Measurements from ENCODE around the gene EPN1.

EPN1 gene

DNA sequence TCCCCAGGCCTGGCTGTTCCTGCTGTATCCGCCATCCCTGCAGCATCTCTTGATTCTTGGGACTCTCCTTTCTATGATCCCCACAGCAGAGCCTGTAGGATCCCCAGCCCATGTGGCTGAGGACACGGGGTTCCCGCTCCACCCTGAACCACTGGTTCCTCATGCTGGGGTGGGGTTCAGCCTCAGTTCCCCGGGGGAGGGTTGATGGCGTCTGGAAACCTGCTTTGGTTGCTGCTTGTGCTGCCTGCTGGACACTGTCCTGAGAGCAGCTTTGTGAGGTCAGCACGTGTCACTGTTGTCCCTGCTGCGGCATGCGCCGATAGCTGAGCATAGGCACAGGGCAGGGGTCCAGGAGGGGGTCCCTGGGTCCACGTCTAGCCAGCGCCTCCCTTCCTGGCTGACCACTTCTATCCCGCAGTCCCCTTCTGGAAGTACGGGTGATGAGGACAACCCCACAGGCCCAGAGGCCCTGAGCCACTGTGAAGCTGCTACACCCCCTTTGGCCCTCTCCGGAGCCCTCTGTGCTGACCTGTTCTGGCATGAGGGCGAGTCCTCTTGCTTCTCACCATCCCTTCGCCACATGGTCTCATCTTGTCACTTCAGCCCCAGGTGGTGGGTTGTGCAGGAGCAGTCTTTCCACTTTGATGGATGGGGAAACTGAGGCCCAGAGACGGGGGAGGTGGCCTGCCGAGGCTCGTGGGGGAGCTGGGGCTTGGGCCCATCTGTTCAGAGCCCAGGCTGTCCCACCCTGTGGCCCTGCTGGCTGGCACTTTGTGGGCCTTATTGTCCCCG, 5.5 kb downstream of the EPN1 start:
- FAIRE-seq, result no peak

DNA sequence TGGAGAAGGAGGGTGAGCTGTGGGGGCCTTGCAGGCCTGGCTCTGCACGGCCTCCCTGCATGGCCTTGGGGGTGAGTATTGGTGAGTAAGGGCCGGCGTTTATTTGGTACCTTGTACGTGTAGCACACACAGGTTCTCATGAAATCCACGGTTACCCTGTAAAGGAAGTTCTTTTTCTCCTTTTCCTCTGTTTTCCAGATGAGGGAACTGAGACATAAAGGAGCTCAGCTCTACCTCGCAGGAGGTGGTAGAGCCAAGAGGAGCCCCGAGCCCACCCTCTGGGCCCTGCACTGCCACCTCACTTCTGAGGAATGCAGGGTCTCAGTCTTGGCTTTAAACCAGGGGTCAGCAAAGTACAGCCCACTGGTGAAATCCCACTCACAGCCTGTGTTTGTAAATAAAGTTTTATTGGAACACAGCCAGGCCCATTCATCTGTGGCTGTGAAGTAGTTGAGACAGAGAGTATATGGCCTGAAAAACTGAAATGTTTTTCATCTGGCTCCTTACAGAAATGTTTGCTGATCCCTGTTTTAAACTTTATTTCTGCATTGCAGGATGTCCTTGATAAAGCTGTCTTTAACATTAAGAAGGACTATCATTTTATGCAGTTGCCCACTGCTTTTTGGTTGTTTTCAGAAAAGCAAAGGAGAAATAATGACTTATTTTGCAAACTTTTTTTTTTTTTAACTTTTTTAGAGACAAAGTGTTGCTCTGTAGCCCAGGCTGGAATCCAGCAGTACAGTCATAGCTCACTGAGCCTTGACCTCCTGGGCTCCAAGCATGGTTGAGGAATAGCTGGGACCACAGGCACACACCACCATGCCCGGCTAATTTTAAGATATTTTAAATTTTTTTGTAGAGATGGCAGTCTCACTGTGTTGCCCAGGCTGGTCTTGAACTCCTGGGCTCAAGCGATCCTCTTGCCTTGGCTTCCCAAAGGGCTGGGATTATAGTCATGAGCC, 6.4 kb downstream of the EPN1 start:
- no peak for FAIRE-seq

DNA sequence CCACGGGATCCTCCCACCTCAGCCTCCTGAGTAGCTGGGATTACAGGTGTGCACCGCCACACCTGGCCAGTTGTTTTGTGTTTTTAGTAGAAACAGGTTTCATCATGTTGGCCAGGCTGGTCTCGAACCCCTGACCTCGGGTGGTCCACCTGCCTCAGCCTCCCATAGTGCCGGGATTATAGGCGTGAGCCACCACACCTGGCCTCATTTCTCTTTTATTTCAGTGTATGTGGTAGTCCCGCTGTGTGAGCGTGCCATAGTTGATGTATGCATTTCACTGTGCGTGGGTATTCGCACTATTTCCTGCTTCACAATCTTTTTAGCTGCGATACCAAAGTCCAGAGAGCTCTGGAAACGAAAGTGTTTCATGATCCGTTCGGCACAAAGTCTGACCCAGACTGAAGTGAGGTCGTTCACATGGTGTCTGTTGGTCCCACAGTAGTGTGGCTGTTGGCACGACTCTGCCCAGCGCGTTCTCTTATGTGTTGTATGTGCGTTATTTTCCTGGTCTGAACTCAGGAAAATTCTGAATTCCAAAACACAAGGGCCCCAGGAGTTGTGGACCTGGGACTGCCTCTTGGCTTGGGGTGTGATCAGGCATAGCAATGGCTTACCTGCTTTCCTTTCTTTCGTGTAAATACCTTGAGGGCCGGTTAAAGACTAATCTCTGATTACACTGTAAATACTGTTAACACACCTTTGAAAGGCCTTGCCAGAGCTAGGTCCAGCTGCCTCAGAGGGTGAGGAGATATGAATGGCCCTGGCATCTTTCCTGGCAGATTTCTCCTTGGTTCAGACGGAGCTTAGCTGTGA, 8.6 kb downstream of the EPN1 start:
- no peak for FAIRE-seq

DNA sequence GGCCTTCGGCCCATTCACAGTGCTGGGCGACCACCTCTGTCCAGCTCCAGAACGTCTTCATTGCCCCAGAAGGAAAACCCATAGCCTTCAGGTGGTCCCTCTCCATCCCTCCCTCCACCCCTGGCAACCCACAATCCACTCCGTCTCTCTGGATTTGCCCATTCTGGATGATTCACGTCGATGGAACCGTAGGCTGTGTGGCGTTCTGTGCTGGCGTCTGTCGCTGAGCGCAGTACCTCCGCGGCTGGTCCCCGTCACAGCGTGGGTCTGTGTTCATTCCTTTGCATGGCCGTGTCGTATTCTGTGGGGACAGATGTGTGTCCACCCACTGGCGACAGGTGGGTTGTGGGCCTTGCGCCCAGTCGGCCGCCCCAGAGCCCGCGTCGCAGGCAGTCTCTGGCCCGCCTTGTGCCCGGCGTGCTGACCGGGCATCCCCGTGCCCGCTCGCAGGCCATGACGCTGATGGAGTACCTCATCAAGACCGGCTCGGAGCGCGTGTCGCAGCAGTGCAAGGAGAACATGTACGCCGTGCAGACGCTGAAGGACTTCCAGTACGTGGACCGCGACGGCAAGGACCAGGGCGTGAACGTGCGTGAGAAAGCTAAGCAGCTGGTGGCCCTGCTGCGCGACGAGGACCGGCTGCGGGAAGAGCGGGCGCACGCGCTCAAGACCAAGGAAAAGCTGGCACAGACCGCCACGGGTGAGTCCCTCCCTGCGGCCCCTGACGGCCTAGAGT, 10.1 kb downstream of the EPN1 start:
- no peak for FAIRE-seq

DNA sequence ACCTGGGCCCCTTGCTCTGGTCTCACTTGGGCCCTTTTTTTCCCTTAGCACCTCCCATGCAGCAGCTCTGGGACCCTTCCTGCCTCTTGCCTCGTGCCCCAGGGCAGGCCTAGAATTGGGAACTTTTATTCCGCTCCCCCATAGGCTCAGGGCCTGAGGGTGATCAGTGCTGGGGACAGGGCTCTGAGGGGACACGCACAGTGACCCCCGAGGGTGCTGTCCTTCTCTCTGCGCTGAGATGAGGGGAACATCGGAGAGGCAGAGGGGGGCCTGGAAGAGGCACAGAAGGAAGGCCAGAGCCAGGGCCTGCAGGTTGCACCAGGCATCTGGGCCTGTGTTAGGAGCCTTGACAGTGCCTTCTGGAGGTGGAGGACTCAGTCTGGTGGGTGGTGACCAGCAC, 10.8 kb downstream of the EPN1 start:
- FAIRE-seq, result no peak

DNA sequence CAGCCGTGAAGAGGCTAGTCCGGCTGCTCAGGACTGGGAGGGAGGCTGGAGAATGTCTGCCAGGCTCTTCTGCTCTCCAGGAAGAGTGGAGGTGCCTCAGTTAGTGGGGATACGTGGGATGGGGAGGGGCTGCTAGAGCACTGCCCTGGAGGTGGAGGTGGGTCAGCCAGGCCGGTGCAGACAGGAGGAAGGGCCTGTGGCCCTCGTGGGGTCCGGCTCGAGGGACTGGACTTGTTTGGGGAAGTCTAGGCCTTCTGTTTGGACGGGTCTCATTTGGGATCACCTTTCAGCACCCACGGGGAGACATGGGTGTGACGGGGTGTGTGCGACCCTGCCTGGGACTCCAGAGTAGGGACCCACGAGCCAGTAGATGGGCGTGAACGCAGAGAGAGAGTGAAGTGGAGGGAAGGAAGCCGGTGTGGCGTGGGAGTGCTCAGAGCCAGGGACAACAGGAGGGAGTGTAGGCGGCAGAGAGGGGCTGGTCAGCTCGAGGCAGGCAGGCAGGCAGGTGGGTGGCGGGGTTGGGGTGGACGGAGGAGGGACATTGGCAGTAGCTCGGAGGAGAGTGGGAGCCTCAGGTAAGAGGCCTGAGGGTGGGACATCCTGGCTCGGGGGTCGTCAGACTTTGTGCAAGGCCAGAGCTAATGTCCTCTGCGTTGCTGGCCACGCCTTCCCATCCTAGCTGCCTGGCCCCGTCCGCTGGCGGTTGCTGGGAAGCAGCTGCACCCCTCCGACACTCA, 11.5 kb downstream of the EPN1 start:
- no peak for FAIRE-seq

DNA sequence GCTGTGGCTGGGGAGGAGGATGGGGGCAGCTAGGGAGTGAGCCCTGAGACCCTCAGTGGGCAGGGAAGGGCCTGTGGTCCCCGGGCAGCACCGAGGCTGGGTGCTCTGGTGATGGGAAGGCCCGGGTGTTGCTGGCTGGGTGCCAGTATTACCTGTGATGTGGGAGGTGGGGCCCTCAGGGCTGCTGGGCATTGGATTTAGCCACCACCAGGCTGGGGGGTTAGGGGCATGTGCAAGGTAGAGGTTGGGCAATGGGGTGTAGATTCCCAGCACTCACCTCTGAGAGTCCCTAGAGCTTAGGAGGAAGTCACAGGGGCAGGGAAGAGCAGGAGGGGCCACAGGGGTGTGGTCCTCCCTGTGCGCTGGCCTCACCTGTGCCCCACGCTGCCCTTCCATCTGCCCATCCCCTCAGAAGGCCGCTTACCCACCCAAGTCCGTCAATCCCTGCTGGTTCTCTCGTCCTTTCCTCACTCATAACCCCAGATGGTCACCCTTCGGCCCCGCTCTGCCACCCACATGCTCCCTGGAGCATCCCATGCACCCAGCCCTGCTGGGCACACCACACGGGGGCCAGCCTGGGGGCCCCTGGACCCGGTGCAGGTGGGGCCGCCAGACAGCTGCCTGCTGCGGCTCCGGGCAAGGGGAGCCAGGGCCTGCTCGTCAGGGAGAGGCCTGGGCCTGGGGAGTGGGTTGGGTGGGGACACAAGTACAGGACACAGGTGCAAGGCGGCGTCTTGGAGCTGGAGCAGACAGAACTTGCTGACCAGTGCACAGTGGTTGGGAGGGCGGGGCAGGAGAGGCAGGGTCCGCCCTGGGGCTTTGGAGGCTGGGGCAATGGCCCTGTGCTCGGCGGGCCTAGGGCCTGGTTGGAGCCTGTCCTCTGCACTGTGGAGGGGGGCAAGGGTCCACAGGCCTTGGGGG, 12.5 kb downstream of the EPN1 start:
- no peak for FAIRE-seq

DNA sequence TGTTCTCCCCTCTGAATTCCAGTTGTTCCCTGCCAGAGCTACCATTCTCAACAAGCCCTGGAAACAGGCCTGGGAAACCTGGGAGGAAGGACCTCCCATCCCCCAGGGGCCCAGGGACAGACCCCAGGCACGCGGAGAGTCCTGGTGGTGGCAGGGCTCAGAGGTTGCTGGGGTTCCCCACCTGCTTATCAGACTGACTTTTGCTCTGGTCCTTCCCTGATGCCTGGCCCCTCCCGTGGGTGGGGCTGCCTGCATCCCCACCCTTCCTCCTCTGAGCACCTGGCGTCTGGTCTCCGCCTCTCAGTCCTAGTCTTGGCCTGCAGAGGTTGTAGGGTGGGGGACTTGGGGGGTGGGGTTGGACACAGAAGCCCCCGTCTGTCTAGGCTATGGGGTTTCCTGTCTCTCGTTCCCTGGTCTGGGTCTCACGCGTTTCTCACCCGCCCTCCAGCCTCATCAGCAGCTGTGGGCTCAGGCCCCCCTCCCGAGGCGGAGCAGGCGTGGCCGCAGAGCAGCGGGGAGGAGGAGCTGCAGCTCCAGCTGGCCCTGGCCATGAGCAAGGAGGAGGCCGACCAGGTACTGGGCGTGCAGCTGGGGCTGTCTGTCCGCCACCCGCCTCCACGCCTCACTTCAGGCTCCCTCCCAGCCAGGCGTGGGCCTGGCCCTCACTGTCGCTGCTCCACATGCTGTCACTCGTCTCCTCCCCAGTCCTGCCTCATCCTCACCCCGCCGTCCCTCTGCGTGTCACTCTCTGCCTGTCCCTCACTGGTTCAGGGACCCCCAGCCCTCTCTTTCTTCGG, 13.6 kb downstream of the EPN1 start:
- no peak for FAIRE-seq

DNA sequence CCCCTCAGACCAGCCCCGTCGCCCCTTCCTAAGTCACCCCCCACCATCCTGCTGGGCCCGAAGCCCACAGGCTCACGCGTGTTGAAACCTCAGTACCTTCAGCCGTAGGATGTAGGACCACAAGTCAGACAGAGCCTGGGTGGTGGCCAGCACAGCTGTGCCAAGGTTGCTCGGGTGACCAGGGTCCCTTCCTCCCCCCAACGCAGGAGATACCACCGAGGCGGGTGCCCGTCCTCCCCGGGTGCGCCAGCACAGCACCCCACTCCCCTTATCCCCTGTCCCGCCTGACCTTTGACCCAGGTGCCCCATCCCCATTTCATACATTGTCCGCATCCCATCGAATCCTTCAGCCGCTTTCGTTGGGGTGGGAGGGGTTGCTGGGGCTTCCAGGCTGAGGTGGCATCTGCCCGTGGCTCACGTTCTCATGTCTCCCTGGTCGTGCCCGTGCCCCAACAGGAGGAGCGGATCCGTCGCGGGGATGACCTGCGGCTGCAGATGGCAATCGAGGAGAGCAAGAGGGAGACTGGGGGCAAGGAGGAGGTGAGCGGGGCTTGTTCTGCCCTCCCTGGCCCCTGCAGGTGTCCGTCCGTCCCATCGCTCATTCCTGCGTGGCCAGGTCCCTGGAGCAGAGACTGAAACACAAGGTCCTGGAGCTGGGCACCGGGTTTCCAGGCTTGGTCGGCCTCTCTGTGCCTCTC, 14.5 kb downstream of the EPN1 start:
- FAIRE-seq, result no peak

DNA sequence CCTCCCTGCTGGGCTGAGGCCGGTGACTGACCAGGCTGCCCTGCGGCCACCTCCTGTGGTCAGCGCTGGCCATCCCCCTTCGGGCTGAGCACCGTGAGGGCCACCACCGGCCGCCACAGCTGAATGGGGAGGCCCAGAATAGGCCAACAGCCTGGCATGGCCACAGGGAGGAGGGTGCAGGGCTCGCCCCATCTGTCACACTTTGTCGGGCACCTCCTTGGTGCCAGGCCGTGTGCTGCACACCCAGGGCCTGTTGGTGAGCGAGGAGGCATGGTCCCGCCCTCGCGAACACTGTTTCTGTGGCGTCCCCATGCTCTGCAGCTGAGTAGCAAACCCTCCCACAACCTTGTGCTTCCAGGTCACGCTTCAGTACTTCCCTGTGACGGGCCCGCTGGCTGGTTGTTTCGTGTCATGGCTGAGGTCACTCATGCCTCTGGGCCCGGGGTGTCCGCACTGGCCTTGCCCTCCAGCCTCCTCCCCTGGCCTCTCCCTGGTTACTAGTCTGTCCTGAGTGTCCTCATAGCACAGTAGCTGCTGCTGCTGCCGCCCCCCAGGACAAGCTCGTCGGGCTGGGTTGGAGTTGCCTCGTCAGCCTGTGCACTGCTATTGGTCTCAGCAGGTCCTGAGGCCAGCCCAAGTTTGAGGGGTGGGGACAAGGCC, 15.2 kb downstream of the EPN1 start:
- FAIRE-seq, result no peak

DNA sequence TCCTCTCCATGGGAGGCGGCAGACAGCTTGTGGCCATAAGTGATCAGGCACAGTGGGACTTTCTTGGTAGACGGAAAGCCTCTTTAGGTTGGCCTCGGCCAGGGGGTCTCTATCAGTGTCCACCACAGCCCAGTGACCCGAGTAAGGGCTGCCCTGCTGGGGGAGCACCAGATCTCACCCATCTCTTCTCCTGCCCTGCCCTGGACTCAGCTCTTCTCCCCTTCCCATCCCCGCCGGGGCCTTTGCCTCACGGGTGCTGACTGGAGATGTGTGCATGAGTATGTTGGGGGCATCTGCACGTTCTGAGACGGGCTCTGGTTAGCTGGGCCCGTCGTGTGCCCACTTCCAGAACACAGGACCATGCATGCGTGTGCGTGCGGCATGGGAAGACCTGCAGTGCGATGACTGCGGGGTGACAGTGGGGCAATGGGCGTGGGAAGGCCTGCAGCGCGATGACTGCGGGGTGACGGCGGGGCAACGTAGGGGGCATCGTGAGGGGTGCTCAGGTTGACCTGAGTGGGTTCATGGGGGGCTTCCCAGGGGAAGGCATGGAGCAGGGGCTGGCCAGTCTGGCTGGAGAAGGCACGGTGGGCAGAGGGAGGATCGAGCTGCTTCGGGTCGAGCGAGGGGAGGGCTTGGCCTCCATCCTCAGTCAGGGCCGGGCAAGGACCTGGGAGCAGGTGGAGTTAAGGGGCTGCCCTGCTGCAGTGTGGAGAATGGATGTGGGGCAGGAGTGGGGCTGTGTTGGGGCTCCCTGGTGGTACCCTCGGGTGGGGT, 15.9 kb downstream of the EPN1 start:
- no peak for FAIRE-seq

DNA sequence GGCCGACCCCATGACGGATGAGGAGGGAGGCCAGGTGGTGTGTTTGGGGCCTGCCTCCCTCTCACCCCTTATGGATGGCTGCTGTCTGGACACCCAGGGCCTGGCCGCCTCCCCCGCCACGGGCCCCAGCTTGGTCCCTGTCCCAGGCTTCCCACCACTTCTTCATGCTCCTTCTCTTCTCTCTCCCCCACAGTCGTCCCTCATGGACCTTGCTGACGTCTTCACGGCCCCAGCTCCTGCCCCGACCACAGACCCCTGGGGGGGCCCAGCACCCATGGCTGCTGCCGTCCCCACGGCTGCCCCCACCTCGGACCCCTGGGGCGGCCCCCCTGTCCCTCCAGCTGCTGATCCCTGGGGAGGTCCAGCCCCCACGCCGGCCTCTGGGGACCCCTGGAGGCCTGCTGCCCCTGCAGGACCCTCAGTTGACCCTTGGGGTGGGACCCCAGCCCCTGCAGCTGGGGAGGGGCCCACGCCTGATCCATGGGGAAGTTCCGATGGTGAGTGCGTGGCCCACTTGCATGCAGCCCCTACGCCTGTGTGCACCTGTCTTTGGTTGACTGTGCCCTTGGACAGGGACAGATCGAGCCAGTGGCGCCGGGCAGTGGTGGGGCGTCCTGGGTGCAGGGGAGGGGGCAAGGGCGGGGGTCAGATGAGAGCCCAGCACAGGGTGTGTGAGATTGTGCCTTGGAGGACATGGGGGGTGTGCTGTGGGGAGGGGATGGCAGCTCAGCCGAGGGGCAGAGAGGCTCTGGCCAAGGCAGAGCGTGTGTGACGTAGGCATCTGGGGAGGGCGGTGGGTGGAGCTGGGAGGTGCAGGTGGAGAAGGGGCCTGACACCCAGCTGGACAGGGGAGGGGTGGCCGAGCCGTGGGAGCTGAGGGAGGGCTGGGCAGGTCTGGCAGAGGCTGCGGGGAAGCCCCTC, 16.8 kb downstream of the EPN1 start:
- FAIRE-seq, result no peak

DNA sequence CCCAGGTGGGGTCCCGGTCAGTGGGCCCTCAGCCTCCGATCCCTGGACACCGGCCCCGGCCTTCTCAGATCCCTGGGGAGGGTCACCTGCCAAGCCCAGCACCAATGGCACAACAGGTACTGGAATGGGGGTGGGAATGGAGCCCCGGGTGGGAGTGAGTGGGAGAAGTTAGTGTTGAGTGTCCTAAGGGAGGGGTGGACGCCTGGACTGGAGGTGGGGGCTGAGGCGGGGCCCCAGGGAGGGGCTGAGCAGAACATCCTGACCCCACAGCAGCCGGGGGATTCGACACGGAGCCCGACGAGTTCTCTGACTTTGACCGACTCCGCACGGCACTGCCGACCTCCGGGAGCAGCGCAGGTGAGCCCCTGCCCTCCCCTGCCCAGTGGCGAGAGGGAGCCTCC, 17.7 kb downstream of the EPN1 start:
- FAIRE-seq, result no peak

DNA sequence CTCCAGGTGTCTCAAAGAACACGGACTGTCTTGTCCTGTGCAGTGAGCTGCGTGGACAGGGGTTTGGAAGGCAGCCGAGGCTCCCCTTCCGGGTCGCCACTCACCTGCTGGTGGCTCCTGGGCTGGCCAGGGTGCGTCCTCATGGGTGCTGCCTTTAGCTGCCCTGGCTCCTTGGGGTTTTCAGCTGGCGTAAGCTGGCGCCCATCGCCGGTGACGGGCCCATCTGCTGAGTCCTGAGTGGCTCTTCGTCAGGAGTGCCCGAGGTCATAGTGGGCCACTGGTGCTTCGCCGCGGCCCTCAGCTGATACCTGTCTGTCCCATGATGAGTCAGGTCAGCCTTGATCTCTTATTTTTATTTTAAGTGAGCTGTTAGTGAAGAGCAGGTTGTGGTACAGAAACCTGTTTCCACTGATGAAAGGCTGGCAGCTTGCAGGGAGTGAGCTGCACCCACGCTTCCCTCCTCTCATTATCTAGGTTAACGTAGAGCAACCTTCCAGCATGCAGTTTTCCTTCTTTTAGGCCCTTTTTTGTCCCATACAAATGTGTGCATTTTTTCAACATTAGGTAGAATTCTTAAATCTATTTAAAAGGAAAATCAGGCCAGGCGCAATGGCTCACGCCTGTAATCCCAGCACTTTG, 18.4 kb downstream of the EPN1 start:
- FAIRE-seq, result no peak

DNA sequence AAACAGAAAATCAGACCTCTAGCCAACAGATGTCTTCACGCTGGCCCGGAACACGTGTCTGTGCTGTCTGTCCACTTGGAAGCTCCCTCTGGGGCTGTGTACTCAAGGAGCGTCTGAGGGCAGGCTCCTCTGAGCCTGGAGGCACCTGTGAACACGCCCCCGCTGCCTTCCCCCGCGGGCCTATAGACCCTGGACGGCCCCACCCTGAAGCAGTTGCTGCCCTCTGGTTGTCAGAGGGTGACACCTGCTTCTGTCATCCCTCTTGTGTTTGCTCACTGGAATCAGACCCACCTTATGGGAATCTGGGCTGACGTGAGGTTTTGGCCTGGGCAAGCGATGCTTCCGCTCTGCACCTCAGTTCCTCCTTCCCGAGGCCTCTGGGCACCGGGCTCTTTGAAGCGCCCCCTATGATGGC, 19.2 kb downstream of the EPN1 start:
- FAIRE-seq, result no peak
